Heart left ventricle (tissue), 16 donors: ENCODE results near the gene KRT35. TPM values are rescaled to one million over a fixed set of nuclear protein-coding genes. Genes with fewer than 3 reads are reported as not detected.

Experiments
- ATAC-seq, 4 donors: fragments of 200-7000 bp; cut with Tn5 transposase; one replicate each; pipeline ENCODE4 v1.9.1; 2020 to 2022; ENCODE audit warnings: moderate library complexity in 4 of 4, mild to moderate bottlenecking in 3 of 4, moderate number of reproducible peaks in 1 of 4
- DNase-seq, 5 donors: peaks; one replicate each; pipeline ENCODE4 v3.0.0-alpha.2; 2020
- H3K27ac ChIP-seq, 12 donors: fragments of 200-600 bp; sonication (generic) in 4 of 12; one replicate each; pipeline versions ENCODE4 v1.5.0 to v1.8.0; 2016 to 2022; ENCODE audit warnings: mild to moderate bottlenecking in 2 of 12
- H3K27me3 ChIP-seq, 9 donors: fragments of 200-600 bp; sonication (generic) in 2 of 9; one replicate each; pipeline versions ENCODE4 v1.5.1 to v1.8.0; 2016 to 2022; ENCODE audit warnings: mild to moderate bottlenecking in 3 of 9
- H3K36me3 ChIP-seq, 9 donors: fragments of 200-600 bp; sonication (generic) in 2 of 9; one replicate each; pipeline versions ENCODE4 v1.5.0 to v1.8.0; 2018 to 2022; ENCODE audit warnings: mild to moderate bottlenecking in 2 of 9
- H3K4me1 ChIP-seq, 12 donors: fragments of 200-600 bp; sonication (generic) in 4 of 12; one replicate each; pipeline versions ENCODE4 v1.5.0 to v1.8.0; 2016 to 2022; ENCODE audit warnings: mild to moderate bottlenecking in 3 of 12
- H3K4me3 ChIP-seq, 12 donors: fragments of 200-600 bp; sonication (generic) in 4 of 12; one replicate each; pipeline versions ENCODE4 v1.5.0 to v1.8.0; 2017 to 2022; ENCODE audit warnings: mild to moderate bottlenecking in 9 of 12, moderate library complexity in 4 of 12
- H3K9me3 ChIP-seq, 12 donors: fragments of 200-600 bp; sonication (generic) in 4 of 12; one replicate each; pipeline versions ENCODE4 v1.5.0 to v1.8.0; 2016 to 2022; ENCODE audit warnings: mild to moderate bottlenecking in 1 of 12
- CTCF ChIP-seq, 12 donors: fragments of 200-600 bp; sonication (generic) in 4 of 12; IDR thresholded peaks; one replicate each; pipeline versions ENCODE4 v1.5.0 to v1.8.0; 2018 to 2022; ENCODE audit warnings: antibody characterized with exemption in 12 of 12, mild to moderate bottlenecking in 5 of 12
- POLR2A ChIP-seq, 2 donors: fragments of 450-650 bp; IDR thresholded peaks; one replicate each; pipeline ENCODE4 v1.6.1; 2017; ENCODE audit warnings: antibody characterized with exemption in 2 of 2, mild to moderate bottlenecking in 2 of 2, moderate library complexity in 2 of 2
- WGBS, 4 donors: extraction: QIAGEN DNeasy Blood & Tissue Kit in 2 of 4; methylation state at CpG; one replicate each; pipeline versions ENCODE4 v1.1.5 to v1.1.7; 2013 to 2018; 5-methylcytosine and 5-hydroxymethylcytosine counted together
- intact Hi-C, 10 donors: fragments of 100-400 bp; cut with DNase I; formaldehyde crosslinking; loops; one replicate each; pipeline versions ENCODE4 v1.11.1 to v1.14.2; 2022
- polyA plus RNA-seq, 2 donors: library from polyadenylated mRNA; stranded (reverse); fragments of 200-250 nt; gene quantifications; one replicate each; pipeline ENCODE4 v1.2.3, GENCODE V29; 2013
- total RNA-seq, 9 donors: library from RNA; depleted of rRNA in 2 of 9; stranded (reverse); fragments of >200 nt in 2 of 9; fragmentation: NEBNext Ultra II Directional in 3 of 9; extraction: Animal tissue kit (Norgen Biotek cat#: 25700) in 3 of 9; gene quantifications; one replicate each; pipeline versions ENCODE4 v1.1.0 to v1.2.4, GENCODE V29; 2016 to 2023
- donor health status: ischemic (EF 13 %, LVEDD 7.1; RV severe dilation, severe dysfunction).
- donor health status: healthy with polysubstance abuse.
- donor health status: DM: no; HTN: yes; CAD: no.
- donor health status: DM: no; HTN: no; CAD: no.
- donor health status: ischemic (EF 25% LVEDD 6.9; RV normal size, moderate dysfunction).
- donor health status: ischemic (EF 25% LVEDD 5.7; RV mildly dilated, moderate dysfunction).
- donor health status: healthy.
- donor health status: DM: yes; HTN: yes; CAD: no.
- donor health status: ischemic (EF 35%, LVEDD 5.7; RV mildly dilated, moderate dysfunction).
- donor health status: nonischemic (EF 11% LVEDD 7.7; RV severe dilation, severe dysfunction).
- donor health status: DM: yes; HTN: yes; CAD: no.
- donor health status: PGD.
- donor health status: ischemic (EF 29% LVEDD 5.4; RV normal size, mild dysfunction).
- donor health status: nonischemic (EF 23%, LVEDD 6.1; RV moderate dilation, normal function).

The KRT35 gene
- total and polyA plus RNA-seq, 11 donors, result not detected

- no peak for ATAC-seq
- intact Hi-C loops, result no loop called here
- no peak for DNase-seq
- Histone ChIP-seq H3K4me1 (peaks cover 0 to 8% (median 0%) of the 10 kb centered on the region in 12 donors), H3K27me3 (no peaks in the 10 kb centered on the region), H3K4me3 (no peak overlapping the region), H3K36me3 (no peaks in the 10 kb centered on the region), H3K9me3 (peaks cover 0 to 4% (median 0%) of the 10 kb centered on the region in 12 donors), H3K27ac (no peak overlapping the region)
- no peak for TF ChIP-seq CTCF (IDR thresholded peaks at IDR 0.05)
- TF ChIP-seq POLR2A (IDR thresholded peaks at IDR 0.05), result no peak
- 85 to 89% (median 88%) methylated on average over 22 of the region's 22 CpGs for WGBS, 4 donors
These were observed 3.8 kb downstream of the KRT35 start for GRCh38 chr17:41476866-41477815.

DNA sequence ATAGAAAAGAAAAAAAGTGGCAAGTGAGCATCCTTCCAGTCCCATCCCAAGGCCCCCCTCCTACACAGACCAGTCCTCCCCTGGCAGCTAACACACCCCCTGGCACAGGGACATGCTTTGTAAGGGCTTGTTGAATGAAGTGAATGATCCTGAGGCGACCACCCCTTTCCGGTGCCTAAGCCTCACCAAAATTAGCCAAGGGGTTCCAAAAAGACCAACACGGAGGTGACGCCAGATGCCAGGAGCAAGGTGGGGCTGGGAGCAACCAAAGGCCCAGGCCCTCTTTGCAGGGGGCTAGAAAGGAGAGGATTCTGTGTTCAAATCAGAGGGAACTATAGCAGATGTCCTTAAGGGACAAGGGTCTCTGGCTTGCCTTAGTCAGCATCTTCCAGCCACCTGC, 5.5 kb downstream of the KRT35 start:
- Histone ChIP-seq H3K27ac (peak overlapping the region in 1 of 12 donors; percentile 24), H3K4me3 (no peak overlapping the region), H3K27me3 (no peaks in the 10 kb centered on the region), H3K9me3 (peaks cover 0 to 18% (median 3%) of the 10 kb centered on the region in 12 donors), H3K36me3 (no peaks in the 10 kb centered on the region), H3K4me1 (peaks cover 0 to 8% (median 0%) of the 10 kb centered on the region in 12 donors)
- DNase-seq, result no peak
- peak in 1 of 4 donors; percentile 13 for ATAC-seq
- no peak for TF ChIP-seq CTCF (IDR thresholded peaks at IDR 0.05)
- no peak for TF ChIP-seq POLR2A (IDR thresholded peaks at IDR 0.05)
- WGBS, 4 donors, result 89 to 97% (median 95%) methylated on average over 4 of the region's 4 CpGs
- intact Hi-C loops, result no loop called here

DNA sequence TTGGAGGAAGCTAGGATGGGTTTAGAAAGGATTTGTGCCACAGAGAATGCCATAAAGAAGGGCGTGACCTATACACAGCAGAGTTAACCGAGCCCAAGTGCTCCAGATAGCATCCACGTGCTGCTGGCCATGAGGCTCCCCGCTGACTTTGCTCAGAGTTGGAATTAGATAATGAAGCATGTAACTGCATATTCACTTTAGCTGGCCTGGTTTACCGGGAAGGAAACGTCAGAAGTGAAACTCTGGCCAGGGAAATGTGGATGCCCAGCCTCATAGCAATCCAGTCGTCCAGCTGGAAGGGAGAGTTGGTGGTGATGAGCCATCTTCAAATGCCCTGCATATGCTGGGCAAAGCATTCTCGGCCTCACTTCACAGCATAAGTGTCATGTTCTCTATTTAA, 6.1 kb downstream of the KRT35 start:
- ATAC-seq, result peak; percentile 42 to 93 (median 84)
- intact Hi-C loops, result no loop called here
- WGBS, 4 donors, result 39 to 48% (median 45%) methylated on average over 8 of the region's 8 CpGs
- Histone ChIP-seq H3K9me3 (peaks cover 0 to 18% (median 3%) of the 10 kb centered on the region in 12 donors), H3K36me3 (no peaks in the 10 kb centered on the region), H3K4me3 (no peak overlapping the region), H3K27ac (peak overlapping the region in 2 of 12 donors; percentile 5 to 24), H3K4me1 (peaks cover 0 to 8% (median 0%) of the 10 kb centered on the region in 12 donors), H3K27me3 (no peaks in the 10 kb centered on the region)
- no peak for TF ChIP-seq CTCF (IDR thresholded peaks at IDR 0.05)
- TF ChIP-seq POLR2A (IDR thresholded peaks at IDR 0.05), result no peak
- peak in 3 of 5 donors; percentile 32 to 57 (median 46) for DNase-seq

DNA sequence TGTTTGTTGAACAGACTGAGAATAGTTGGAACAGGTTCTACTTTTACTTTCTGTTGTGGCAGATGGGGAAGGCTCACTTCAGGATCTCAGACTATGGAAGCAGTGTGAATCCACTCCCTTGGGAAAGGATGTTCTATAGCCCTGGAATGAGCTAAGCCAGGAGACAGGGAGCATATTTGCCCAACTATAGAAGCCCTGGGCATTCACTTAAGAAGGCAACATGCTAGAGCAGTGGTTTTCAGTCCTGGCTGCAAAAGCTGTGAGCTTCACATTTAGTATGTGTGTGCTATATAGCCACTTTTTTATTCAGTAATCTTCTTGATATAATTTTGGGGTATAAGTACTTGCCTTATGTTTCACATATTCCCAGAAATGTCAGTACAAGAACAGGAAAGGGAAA, 12.6 kb downstream of the KRT35 start:
- intact Hi-C loops, result loop anchor here in 1 of 10 donors (10.0 kb wide), 1 partner anchor 164 kb away; the partner anchor contains the start of genes KRTAP16-1 and KRTAP29-1
- DNase-seq, result no peak
- Histone ChIP-seq H3K27ac (no peak overlapping the region), H3K4me1 (peaks cover 0 to 11% (median 3%) of the 10 kb centered on the region in 12 donors), H3K27me3 (peaks cover 0 to 8% (median 0%) of the 10 kb centered on the region in 9 donors), H3K36me3 (no peaks in the 10 kb centered on the region), H3K4me3 (no peak overlapping the region), H3K9me3 (peaks cover 0 to 31% (median 6%) of the 10 kb centered on the region in 12 donors)
- TF ChIP-seq CTCF (IDR thresholded peaks at IDR 0.05) (no peak), POLR2A (IDR thresholded peaks at IDR 0.05) (no peak)
- no peak for ATAC-seq
